Mesenchymal stem cell (in vitro differentiated cells and primary cell): Measurements from ENCODE around the gene PKHD1.

Source experiments
- DNase-seq: peaks from one replicate; pipeline ENCODE4 v3.0.0-alpha.2; 2013
- H2AFZ ChIP-seq: one replicate; pipeline ENCODE4 v1.6.1; 2013; ENCODE audit warnings: low read depth, mild to moderate bottlenecking, control low read depth, inconsistent platforms, low read length, moderate library complexity
- H2AK5ac ChIP-seq: 2 replicates; pipeline ENCODE4 v1.6.1; 2013; ENCODE audit warnings: low read length, moderate library complexity, mild to moderate bottlenecking, inconsistent platforms; ENCODE audit not compliant: severe bottlenecking
- H2BK120ac ChIP-seq: one replicate; pipeline ENCODE4 v1.6.1; 2013; ENCODE audit warnings: low read depth, mild to moderate bottlenecking, inconsistent platforms, low read length, moderate library complexity
- H2BK12ac ChIP-seq, 2 experiments: one replicate each; pipeline ENCODE4 v1.6.1; 2013; ENCODE audit warnings: inconsistent platforms in 2 of 2, low read length in 2 of 2, mild to moderate bottlenecking in 2 of 2, moderate library complexity in 2 of 2, control low read depth in 1 of 2
- H2BK15ac ChIP-seq: one replicate; pipeline ENCODE4 v1.6.1; 2013; ENCODE audit warnings: mild to moderate bottlenecking, low read depth, inconsistent platforms; ENCODE audit not compliant: poor library complexity, severe bottlenecking
- H2BK5ac ChIP-seq: 2 replicates; pipeline ENCODE4 v1.6.1; 2013; ENCODE audit warnings: low read depth, mild to moderate bottlenecking, low read length, control low read depth, inconsistent platforms; ENCODE audit not compliant: poor library complexity, severe bottlenecking
- H3K14ac ChIP-seq, 2 experiments: one replicate each; pipeline ENCODE4 v1.6.1; 2013; ENCODE audit warnings: inconsistent platforms in 2 of 2, low read length in 2 of 2, control low read depth in 1 of 2, mild to moderate bottlenecking in 1 of 2, moderate library complexity in 1 of 2
- H3K18ac ChIP-seq, 2 experiments: one replicate each; pipeline ENCODE4 v1.6.1; 2013; ENCODE audit warnings: inconsistent platforms in 2 of 2, low read length in 2 of 2, control low read depth in 1 of 2, low read depth in 1 of 2, mild to moderate bottlenecking in 1 of 2
- H3K23ac ChIP-seq, 2 experiments: one replicate each; pipeline ENCODE4 v1.6.1; 2013; ENCODE audit warnings: inconsistent platforms in 2 of 2, low read length in 2 of 2, mild to moderate bottlenecking in 2 of 2, moderate library complexity in 2 of 2, control low read depth in 1 of 2
- H3K27ac ChIP-seq: 2 replicates; pipeline ENCODE4 v1.5.1; 2013; ENCODE audit warnings: mild to moderate bottlenecking, moderate library complexity, low read length, control low read depth, inconsistent platforms; ENCODE audit not compliant: poor library complexity, severe bottlenecking
- H3K27me3 ChIP-seq, 2 experiments: 2 replicates each; pipeline versions ENCODE4 v1.6.1 to v1.7.0; 2013; ENCODE audit warnings: low read length in 2 of 2, mild to moderate bottlenecking in 2 of 2, moderate library complexity in 2 of 2, control low read depth in 1 of 2, inconsistent platforms in 1 of 2; ENCODE audit not compliant: control insufficient read depth in 1 of 2, insufficient read depth in 1 of 2
- H3K36me3 ChIP-seq, 2 experiments: 2 replicates each; pipeline versions ENCODE4 v1.6.1 to v1.7.0; 2013; ENCODE audit warnings: low read length in 2 of 2, control low read depth in 1 of 2, inconsistent platforms in 1 of 2, low read depth in 1 of 2, mild to moderate bottlenecking in 1 of 2; ENCODE audit not compliant: insufficient read depth in 2 of 2, control insufficient read depth in 1 of 2
- H3K4ac ChIP-seq, 2 experiments: one replicate each; pipeline ENCODE4 v1.6.1; 2013; ENCODE audit warnings: inconsistent platforms in 2 of 2, low read length in 2 of 2, mild to moderate bottlenecking in 2 of 2, moderate library complexity in 2 of 2, control low read depth in 1 of 2, low read depth in 1 of 2
- H3K4me1 ChIP-seq: 2 replicates; pipeline ENCODE4 v1.6.1; 2013; ENCODE audit warnings: low read depth, low read length, control low read depth; ENCODE audit not compliant: control insufficient read depth, insufficient read depth
- H3K4me2 ChIP-seq: 2 replicates; pipeline ENCODE4 v1.6.1; 2013; ENCODE audit warnings: low read length, mild to moderate bottlenecking, inconsistent platforms; ENCODE audit not compliant: poor library complexity, severe bottlenecking
- H3K4me3 ChIP-seq, 2 experiments: 2 replicates each; pipeline versions ENCODE4 v1.5.1 to v1.7.0; 2013; ENCODE audit warnings: low read length in 2 of 2, mild to moderate bottlenecking in 2 of 2, control low read depth in 1 of 2, low read depth in 1 of 2; ENCODE audit not compliant: insufficient read depth in 1 of 2
- H3K79me1 ChIP-seq: replicated peaks from 2 replicates; pipeline ENCODE4 v1.6.1; 2013; ENCODE audit warnings: mild to moderate bottlenecking, control low read depth, low read length, inconsistent platforms; ENCODE audit not compliant: poor library complexity, severe bottlenecking
- H3K9ac ChIP-seq: 2 replicates; pipeline ENCODE4 v1.7.0; 2013; ENCODE audit warnings: mild to moderate bottlenecking, low read length, moderate library complexity
- H3K9me3 ChIP-seq: 2 replicates; pipeline ENCODE4 v1.7.0; 2013; ENCODE audit warnings: mild to moderate bottlenecking, low read length; ENCODE audit not compliant: control insufficient read depth
- H4K8ac ChIP-seq: one replicate; pipeline ENCODE4 v1.6.1; 2013; ENCODE audit warnings: inconsistent platforms, mild to moderate bottlenecking, low read length, moderate library complexity
- H4K91ac ChIP-seq: one replicate; pipeline ENCODE4 v1.6.1; 2013; ENCODE audit warnings: mild to moderate bottlenecking, low read length, inconsistent platforms
- WGBS: methylation state at CpG from one replicate; pipeline ENCODE4 v1.1.7; 2013; ENCODE audit warnings: mixed read lengths; 5-methylcytosine and 5-hydroxymethylcytosine counted together

PKHD1 gene

DNA sequence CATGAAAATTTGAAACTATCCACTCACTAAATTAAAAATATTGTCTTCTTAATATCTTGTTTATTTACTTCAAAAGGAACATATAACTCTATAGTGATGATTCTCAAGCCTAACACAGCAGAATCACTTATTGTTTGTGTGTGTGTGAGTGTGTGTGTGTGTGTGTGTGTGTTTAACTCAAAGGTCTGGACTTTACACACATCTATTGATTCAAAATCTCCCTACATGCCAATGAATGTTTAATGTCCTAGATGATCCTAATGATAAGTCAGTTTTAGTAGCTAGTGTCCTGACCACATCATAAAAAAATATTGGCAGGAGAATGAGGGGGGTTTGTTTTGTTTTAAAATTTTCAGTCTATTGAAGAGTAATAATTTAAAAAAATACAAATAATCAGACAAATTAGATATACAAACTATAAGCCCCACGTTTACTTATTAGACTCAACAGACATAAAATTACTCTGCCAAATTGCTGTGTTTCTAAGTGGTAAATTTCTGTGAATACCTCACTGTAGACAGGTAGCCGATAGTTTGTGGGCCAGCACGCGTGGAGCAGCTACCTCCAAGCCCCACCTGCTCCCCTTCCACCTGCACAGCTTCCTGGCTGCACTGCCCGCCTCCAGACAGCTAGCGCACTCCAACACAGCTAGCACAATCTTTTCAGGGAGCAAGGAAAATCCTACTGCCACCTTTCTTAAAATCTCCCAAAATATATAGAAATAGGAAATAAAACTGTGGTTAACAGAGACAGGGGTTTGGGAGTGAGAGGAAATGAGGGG is 349.6 kb downstream of the PKHD1 start:
- Histone ChIP-seq H2BK120ac (no peak overlapping the region), H2AFZ (no peak overlapping the region), H3K27me3 (no peaks in the 10 kb centered on the region), H3K14ac (no peak overlapping the region), H3K18ac (no peak overlapping the region), H2BK12ac (no peak overlapping the region), H4K8ac (no peak overlapping the region), H3K27ac (no peak overlapping the region), H3K4ac (no peak overlapping the region), H4K91ac (no peak overlapping the region), H2BK15ac (no peak overlapping the region), H3K23ac (no peak overlapping the region), H3K79me1 (no peaks in the 10 kb centered on the region), H3K4me3 (no peak overlapping the region), H3K4me1 (no peaks in the 10 kb centered on the region), H3K4me2 (no peak overlapping the region), H3K9ac (no peak overlapping the region), H3K9me3 (no peaks in the 10 kb centered on the region), H2AK5ac (no peak overlapping the region), H3K36me3 (no peaks in the 10 kb centered on the region), H2BK5ac (no peak overlapping the region)
- DNase-seq = no peak
- WGBS = 56% methylated on average over 3 of the region's 6 CpGs

DNA sequence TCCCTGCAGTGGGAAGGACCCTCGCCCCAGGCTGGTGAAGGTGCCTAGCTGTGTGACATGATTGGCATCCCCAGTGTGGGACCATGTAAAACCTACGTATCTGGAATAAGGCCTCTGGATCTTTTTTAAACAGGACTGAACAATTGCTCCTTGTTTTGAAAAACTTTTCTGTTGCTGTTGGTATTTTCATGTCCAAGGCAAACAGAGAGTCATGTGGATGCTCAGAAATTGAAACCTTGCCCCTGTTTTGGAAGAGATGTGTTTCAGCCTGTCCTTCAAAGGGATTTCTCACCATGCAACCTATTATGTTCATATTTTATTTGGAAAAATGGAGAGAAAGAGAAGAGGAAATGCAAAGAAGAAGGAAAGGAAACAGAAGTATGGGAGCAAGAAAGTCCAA is 362.3 kb downstream of the PKHD1 start:
- DNase-seq = no peak
- Histone ChIP-seq H4K8ac (no peak overlapping the region), H3K4ac (no peak overlapping the region), H3K9ac (no peak overlapping the region), H2BK5ac (no peak overlapping the region), H3K36me3 (no peaks in the 10 kb centered on the region), H3K9me3 (no peaks in the 10 kb centered on the region), H2BK12ac (no peak overlapping the region), H2AK5ac (no peak overlapping the region), H3K18ac (no peak overlapping the region), H3K4me3 (no peak overlapping the region), H4K91ac (no peak overlapping the region), H3K14ac (no peak overlapping the region), H2BK15ac (no peak overlapping the region), H3K4me2 (no peak overlapping the region), H2BK120ac (no peak overlapping the region), H3K79me1 (no peaks in the 10 kb centered on the region), H3K27ac (no peak overlapping the region), H2AFZ (no peak overlapping the region), H3K4me1 (no peaks in the 10 kb centered on the region), H3K23ac (no peak overlapping the region), H3K27me3 (no peaks in the 10 kb centered on the region)
- 63% methylated on average over 2 of the region's 2 CpGs for WGBS

- no peak overlapping the region for H2AFZ ChIP-seq
- H3K18ac ChIP-seq = no peak overlapping the region
- H3K9me3 ChIP-seq = no peaks in the 10 kb centered on the region
- no peaks in the 10 kb centered on the region for H3K27me3 ChIP-seq
- no peak overlapping the region for H3K23ac ChIP-seq
- H3K27ac ChIP-seq = no peak overlapping the region
- H3K4me1 ChIP-seq = no peaks in the 10 kb centered on the region
- no peak overlapping the region for H3K4me3 ChIP-seq
- no peak overlapping the region for H2BK120ac ChIP-seq
- H2BK12ac ChIP-seq = no peak overlapping the region
- 83% methylated on average over 3 of the region's 3 CpGs for WGBS
- H3K36me3 ChIP-seq = no peaks in the 10 kb centered on the region
- no peak overlapping the region for H2BK15ac ChIP-seq
- H4K91ac ChIP-seq = no peak overlapping the region
- H3K9ac ChIP-seq = no peak overlapping the region
- H3K4ac ChIP-seq = no peak overlapping the region
- no peak overlapping the region for H2AK5ac ChIP-seq
- no peak for DNase-seq
- H3K79me1 ChIP-seq = no peaks in the 10 kb centered on the region
- H3K14ac ChIP-seq = no peak overlapping the region
- H3K4me2 ChIP-seq = no peak overlapping the region
- H4K8ac ChIP-seq = no peak overlapping the region
- H2BK5ac ChIP-seq = no peak overlapping the region
Observed at GRCh38 chr6:51720327-51720726, 367.1 kb downstream of the PKHD1 start.

GRCh38 chr6:51719297-51719696 is 368.1 kb downstream of the PKHD1 start:
- no CpG with 5 or more reads among the region's 1 CpG for WGBS
- H3K36me3 ChIP-seq = no peaks in the 10 kb centered on the region
- no peak for DNase-seq
- H4K8ac ChIP-seq = no peak overlapping the region
- H3K18ac ChIP-seq = no peak overlapping the region
- H3K4ac ChIP-seq = no peak overlapping the region
- no peak overlapping the region for H2BK15ac ChIP-seq
- no peak overlapping the region for H2AK5ac ChIP-seq
- H3K79me1 ChIP-seq = no peaks in the 10 kb centered on the region
- no peak overlapping the region for H3K27ac ChIP-seq
- no peak overlapping the region for H3K4me3 ChIP-seq
- H2AFZ ChIP-seq = no peak overlapping the region
- no peak overlapping the region for H3K23ac ChIP-seq
- H3K4me1 ChIP-seq = no peaks in the 10 kb centered on the region
- no peak overlapping the region for H3K4me2 ChIP-seq
- no peak overlapping the region for H2BK12ac ChIP-seq
- H3K14ac ChIP-seq = no peak overlapping the region
- no peak overlapping the region for H4K91ac ChIP-seq
- H3K9me3 ChIP-seq = no peaks in the 10 kb centered on the region
- no peak overlapping the region for H2BK5ac ChIP-seq
- H2BK120ac ChIP-seq = no peak overlapping the region
- H3K9ac ChIP-seq = no peak overlapping the region
- H3K27me3 ChIP-seq = no peaks in the 10 kb centered on the region
